Choroid plexus epithelial cell (primary cell): ENCODE results near the gene GRB10.

Experiments
- DNase-seq: peaks from one replicate; pipeline ENCODE4 v3.0.0-alpha.2; 2010; ENCODE audit warnings: low read depth
- H3K4me3 ChIP-seq: 2 replicates; pipeline ENCODE4 v1.5.1; 2011; ENCODE audit warnings: low read depth, mild to moderate bottlenecking, control low read depth, low read length, moderate library complexity
- TF ChIP-seq, protein P1 (sequence below): conservative IDR thresholded peaks from 2 replicates; pipeline ENCODE4 v1.5.1; 2011; ENCODE audit warnings: low read depth, mild to moderate bottlenecking, control low read depth, inconsistent platforms, low read length, moderate library complexity

The GRB10 gene

DNA sequence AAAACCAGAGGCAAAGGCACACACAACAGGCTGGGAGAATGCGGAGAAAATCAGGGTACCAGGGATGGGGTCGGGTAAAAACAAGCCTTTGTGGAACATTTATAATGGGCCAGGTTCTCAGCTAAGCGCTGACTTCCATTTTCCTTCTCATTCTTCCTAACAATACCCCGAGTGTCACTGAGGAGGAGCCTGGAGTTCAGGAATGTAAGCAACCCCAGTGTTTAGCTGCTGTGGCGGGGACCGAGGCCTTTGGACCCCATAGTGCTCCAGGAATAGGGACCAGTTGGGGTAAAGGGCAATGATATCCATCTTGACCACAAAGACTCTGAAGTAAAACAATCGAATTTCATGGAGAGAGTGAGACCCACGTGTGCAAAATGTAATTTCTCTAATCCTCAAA lies 34.2 kb downstream of the GRB10 start:
- TF ChIP-seq, protein P1, sequence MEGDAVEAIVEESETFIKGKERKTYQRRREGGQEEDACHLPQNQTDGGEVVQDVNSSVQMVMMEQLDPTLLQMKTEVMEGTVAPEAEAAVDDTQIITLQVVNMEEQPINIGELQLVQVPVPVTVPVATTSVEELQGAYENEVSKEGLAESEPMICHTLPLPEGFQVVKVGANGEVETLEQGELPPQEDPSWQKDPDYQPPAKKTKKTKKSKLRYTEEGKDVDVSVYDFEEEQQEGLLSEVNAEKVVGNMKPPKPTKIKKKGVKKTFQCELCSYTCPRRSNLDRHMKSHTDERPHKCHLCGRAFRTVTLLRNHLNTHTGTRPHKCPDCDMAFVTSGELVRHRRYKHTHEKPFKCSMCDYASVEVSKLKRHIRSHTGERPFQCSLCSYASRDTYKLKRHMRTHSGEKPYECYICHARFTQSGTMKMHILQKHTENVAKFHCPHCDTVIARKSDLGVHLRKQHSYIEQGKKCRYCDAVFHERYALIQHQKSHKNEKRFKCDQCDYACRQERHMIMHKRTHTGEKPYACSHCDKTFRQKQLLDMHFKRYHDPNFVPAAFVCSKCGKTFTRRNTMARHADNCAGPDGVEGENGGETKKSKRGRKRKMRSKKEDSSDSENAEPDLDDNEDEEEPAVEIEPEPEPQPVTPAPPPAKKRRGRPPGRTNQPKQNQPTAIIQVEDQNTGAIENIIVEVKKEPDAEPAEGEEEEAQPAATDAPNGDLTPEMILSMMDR: no peak
- H3K4me3 ChIP-seq: no peak overlapping the region
- no peak for DNase-seq

DNA sequence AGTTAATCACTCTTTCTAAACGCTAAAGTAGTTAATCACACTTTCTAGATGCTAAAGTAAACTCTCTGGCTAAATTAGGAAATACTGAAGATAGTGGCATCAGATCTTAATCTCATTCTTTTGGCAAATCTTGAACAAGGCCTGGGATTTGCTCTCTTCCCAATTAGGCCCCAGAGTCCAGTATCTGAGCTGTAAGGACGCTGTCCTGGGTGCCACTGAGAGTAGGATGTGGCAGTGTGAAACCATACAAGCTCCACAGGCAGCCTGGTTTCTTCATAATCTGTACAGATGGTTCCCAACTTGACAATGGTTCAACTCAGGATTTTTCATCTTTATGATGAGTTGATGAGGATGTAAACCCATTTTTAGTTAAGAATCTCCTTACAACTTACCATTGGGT lies 36.9 kb downstream of the GRB10 start:
- DNase-seq: no peak
- H3K4me3 ChIP-seq: no peak overlapping the region
- TF ChIP-seq, protein P1: no peak

DNA sequence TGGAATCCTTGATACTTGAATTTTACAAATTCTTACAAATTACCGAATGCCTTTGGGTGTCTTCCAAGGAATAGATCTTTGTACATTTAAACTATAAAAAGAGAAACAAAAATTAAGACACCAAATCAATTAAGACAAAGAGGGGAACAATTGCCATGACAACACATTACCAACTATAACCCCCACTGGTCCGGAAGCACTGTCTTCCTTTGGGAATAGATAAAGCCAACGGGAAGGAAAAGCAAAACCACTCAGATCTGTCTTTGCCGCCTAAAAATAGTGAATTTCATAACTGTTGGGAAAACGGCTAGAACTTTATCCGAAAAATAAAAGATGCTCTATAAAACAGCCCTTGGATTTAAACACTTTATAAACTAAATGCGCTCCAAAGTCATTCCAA lies 37.4 kb downstream of the GRB10 start:
- TF ChIP-seq, protein P1: no peak
- no peak overlapping the region for H3K4me3 ChIP-seq
- DNase-seq: no peak

DNA sequence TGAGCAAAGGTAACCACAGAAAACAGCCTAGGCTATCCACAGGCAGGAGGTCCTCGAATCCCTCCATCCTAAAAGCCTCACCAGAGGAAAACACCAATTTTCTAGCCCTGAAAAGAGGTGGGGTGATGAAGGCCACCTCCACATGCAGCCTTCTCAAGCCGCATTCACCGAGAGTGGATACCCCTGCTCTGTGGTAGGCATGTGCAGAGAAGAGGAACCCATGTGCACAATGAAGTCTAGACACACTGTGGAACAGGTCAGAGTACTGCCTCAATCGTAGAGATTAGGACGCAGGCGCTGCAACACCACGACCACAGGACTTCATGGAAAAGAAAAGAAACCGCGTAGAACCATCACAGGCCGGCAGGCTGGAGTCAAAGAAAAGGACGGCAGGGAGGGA lies 38.8 kb downstream of the GRB10 start:
- H3K4me3 ChIP-seq: no peak overlapping the region
- DNase-seq: no peak
- TF ChIP-seq, protein P1: no peak

DNA sequence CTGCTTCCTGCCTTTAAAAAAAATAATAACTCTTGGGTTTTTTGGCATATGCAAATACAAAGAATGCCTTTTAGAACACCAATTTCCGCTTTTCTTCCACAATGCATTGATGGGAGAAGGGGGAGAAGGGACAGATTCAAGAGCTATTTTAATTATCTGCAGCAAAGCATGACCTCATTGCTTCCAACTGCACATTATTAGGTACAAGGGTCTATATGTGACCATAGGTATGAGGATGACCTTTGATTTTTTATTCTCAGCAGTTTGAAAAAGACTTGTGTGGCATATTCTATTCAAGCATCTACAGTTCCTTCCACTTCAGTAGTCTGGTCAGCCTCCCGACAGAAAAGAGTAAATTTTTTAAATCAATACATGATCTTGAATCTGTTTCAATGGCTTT lies 39.7 kb downstream of the GRB10 start:
- DNase-seq: no peak
- TF ChIP-seq, protein P1: no peak
- no peak overlapping the region for H3K4me3 ChIP-seq

DNA sequence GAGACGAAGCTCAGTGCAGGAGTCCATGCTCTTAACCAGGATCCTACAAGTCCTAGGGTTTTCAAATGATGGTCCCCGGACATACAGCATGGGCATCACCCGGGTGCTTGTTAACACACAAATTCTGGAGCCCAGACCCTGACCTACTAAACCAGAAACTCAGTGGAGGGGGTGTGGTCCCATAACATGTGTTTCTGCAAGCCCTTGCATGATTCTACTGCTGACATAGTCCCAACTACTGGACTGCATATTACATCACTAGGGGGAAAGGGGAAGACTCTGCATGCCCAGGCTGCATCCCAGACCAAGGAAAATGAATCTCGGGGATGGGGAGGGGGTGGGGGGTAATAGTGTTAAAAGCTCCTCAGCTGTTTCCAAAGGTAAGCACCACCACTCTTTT lies 40.3 kb downstream of the GRB10 start:
- TF ChIP-seq, protein P1: no peak
- DNase-seq: no peak

DNA sequence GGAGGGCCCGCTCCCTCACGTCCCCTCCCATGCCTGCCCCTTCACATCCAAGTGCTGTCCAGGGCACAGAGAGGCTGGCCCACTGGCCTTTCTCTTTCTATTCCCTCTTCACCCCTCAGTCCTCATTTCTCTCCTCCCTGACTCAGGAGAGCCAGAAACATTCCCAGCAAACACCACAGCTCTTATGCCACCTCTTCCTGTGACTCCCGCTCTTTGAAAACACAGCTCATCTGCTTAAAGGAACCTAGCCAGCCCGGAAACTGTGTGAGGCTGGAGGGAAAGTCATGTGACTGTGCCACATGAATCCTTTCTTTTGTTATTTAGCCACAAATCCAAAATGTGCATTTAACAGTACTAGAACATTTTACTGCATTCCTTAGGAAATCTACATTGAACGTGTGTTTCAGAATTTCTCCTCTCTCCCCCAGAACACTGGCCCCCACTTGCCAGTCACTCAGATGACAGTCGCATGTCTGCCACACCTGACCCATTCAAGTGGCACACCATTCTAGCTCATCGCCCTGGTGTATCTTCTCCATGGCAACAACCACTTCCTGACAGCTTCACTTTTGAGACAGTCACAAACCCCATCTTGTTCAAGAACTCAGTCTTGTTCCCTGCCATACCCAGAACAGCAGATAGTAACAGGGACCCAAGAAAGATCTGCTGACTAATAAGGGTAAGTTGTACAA lies 42.8 kb downstream of the GRB10 start:
- TF ChIP-seq, protein P1: no peak
- DNase-seq: no peak
- no peak overlapping the region for H3K4me3 ChIP-seq

More for the DNA sequence above, 40.3 kb downstream of the GRB10 start:
- no peak overlapping the region for H3K4me3 ChIP-seq
